Caco-2 (cell line): ENCODE results near the gene TM4SF20. TPM values are rescaled to one million over a fixed set of nuclear protein-coding genes. Genes with fewer than 3 reads are reported as not detected.
"Not testable (repeated sequence)": the region's sequence is repeated elsewhere in the genome, so short reads cannot be mapped to it uniquely, and the experiment has no call there.

ENCODE experiments used
- BruUV-seq: library from RNA; stranded (reverse); fragments of 400-500 nt; replicated peaks from 2 replicates; lab custom pipeline; 2021; lab: Mats Ljungman, UMichigan
- CTCF ChIA-PET: fragments of 300-600 bp; sonication (Branson Sonifier 250); formaldehyde crosslinking; loops from one replicate; lab custom pipeline; 2022; ENCODE audit warnings: antibody characterized with exemption; lab: Charles Lee
- POLR2A ChIA-PET: fragments of 300-600 bp; sonication (Branson Sonifier 250); formaldehyde crosslinking; loops from one replicate; lab custom pipeline; 2022; ENCODE audit warnings: antibody characterized with exemption; lab: Charles Lee
- DNase-seq, 2 experiments: peaks; one replicate each; pipeline versions ENCODE4 v3.0.0 to v3.0.0-alpha.2; 2020 to 2022
- H3K27me3 ChIP-seq: replicated peaks from 2 replicates; pipeline ENCODE4 v1.6.0; 2011; ENCODE audit warnings: low read length; ENCODE audit not compliant: control insufficient read depth, insufficient read depth
- H3K36me3 ChIP-seq: 2 replicates; pipeline ENCODE4 v1.5.1; 2011; ENCODE audit warnings: low read length; ENCODE audit not compliant: control insufficient read depth, insufficient read depth
- H3K4me1 ChIP-seq: fragments of 250-450 bp; sonication (Bioruptor Pico); 2 replicates; pipeline ENCODE4 v1.5.1; 2020; ENCODE audit warnings: mild to moderate bottlenecking
- H3K4me3 ChIP-seq: 2 replicates; pipeline ENCODE4 v1.5.1; 2011; ENCODE audit warnings: low read depth, mild to moderate bottlenecking, control low read depth, low read length
- H3K9me3 ChIP-seq: fragments of 250-450 bp; sonication (Bioruptor Pico); 2 replicates; pipeline ENCODE4 v1.5.1; 2020; ENCODE audit warnings: mild to moderate bottlenecking, moderate library complexity
- H3K27ac Mint-ChIP-seq: one replicate; pipeline ENCODE4 v1.8.0; 2022; ENCODE audit warnings: mixed read lengths; ENCODE audit not compliant: unreplicated experiment
- H3K27me3 Mint-ChIP-seq: one replicate; pipeline ENCODE4 v1.8.0; 2022; ENCODE audit warnings: mixed read lengths; ENCODE audit not compliant: insufficient read depth, unreplicated experiment
- H3K36me3 Mint-ChIP-seq: one replicate; pipeline ENCODE4 v1.8.0; 2022; ENCODE audit warnings: mild to moderate bottlenecking, mixed read lengths; ENCODE audit not compliant: insufficient read depth, unreplicated experiment
- H3K4me1 Mint-ChIP-seq: one replicate; pipeline ENCODE4 v1.8.0; 2022; ENCODE audit warnings: low read depth, mixed read lengths; ENCODE audit not compliant: unreplicated experiment
- H3K4me3 Mint-ChIP-seq: one replicate; pipeline ENCODE4 v1.8.0; 2022; ENCODE audit warnings: mild to moderate bottlenecking, moderate library complexity, mixed read lengths; ENCODE audit not compliant: unreplicated experiment
- H3K9me3 Mint-ChIP-seq: one replicate; pipeline ENCODE4 v1.8.0; 2022; ENCODE audit warnings: mixed read lengths; ENCODE audit not compliant: unreplicated experiment
- CTCF ChIP-seq, 2 experiments: fragments of 200-600 bp in 1 of 2; IDR thresholded peaks; 1 replicate in 1 of 2; 2 replicates in 1 of 2; pipeline versions ENCODE4 v1.5.1 to v1.8.0; 2011 to 2022; ENCODE audit warnings: antibody characterized with exemption in 1 of 2, control low read depth in 1 of 2, inconsistent platforms in 1 of 2, low read depth in 1 of 2, low read length in 1 of 2, mild to moderate bottlenecking in 1 of 2, moderate library complexity in 1 of 2; ENCODE audit not compliant: insufficient read depth in 1 of 2, severe bottlenecking in 1 of 2, unreplicated experiment in 1 of 2
- intact Hi-C: fragments of 100-400 bp; cut with micrococcal nuclease; formaldehyde crosslinking; loops from one replicate; pipeline ENCODE4 v1.10.0; 2022; ENCODE audit not compliant: unreplicated experiment
- total RNA-seq: library from RNA; stranded (reverse); gene quantifications from 2 replicates; pipeline ENCODE4 v1.2.3, GENCODE V29; 2022

TM4SF20 gene
- total RNA-seq, 1 experiment from 2014 or later, result 0.20 TPM

- DNase-seq, result no peak
- CTCF ChIA-PET, result no interaction called here
- H3K9me3 ChIP-seq, result no peaks in the 10 kb centered on the region
- Mint-ChIP-seq H3K9me3 (no peaks in the 10 kb centered on the region), H3K27me3 (no peaks in the 10 kb centered on the region), H3K36me3 (no peaks in the 10 kb centered on the region), H3K4me1 (peaks cover 14% of the 10 kb centered on the region), H3K4me3 (no peak overlapping the region), H3K27ac (no peak overlapping the region)
- POLR2A ChIA-PET, result no interaction called here
- intact Hi-C loops, result no loop called here
- H3K36me3 ChIP-seq, result no peaks in the 10 kb centered on the region
- H3K4me1 ChIP-seq, result peaks cover 13% of the 10 kb centered on the region
- H3K4me3 ChIP-seq, result no peak overlapping the region
- H3K27me3 ChIP-seq, result no peaks in the 10 kb centered on the region
- no TSS peak for BruUV-seq
- TF ChIP-seq CTCF (IDR thresholded peaks at IDR 0.05; ENCODE audit: insufficient read depth in 1 of 2, low read depth in 1 of 2, low read length in 1 of 2, severe bottlenecking in 1 of 2, unreplicated experiment in 1 of 2), result no peak
Observed at GRCh38 chr2:227389661-227390060, 10.6 kb upstream of the TM4SF20 start.

- Mint-ChIP-seq H3K36me3 (no peaks in the 10 kb centered on the region), H3K9me3 (no peaks in the 10 kb centered on the region), H3K27me3 (no peaks in the 10 kb centered on the region), H3K4me3 (no peak overlapping the region), H3K27ac (no peak overlapping the region), H3K4me1 (peaks cover 14% of the 10 kb centered on the region)
- Histone ChIP-seq H3K4me3 (no peak overlapping the region), H3K9me3 (no peaks in the 10 kb centered on the region), H3K36me3 (no peaks in the 10 kb centered on the region), H3K4me1 (peaks cover 17% of the 10 kb centered on the region), H3K27me3 (no peaks in the 10 kb centered on the region)
- ChIA-PET CTCF (no interaction called here), POLR2A (no interaction called here)
- no TSS peak for BruUV-seq
- TF ChIP-seq CTCF (IDR thresholded peaks at IDR 0.05; ENCODE audit: insufficient read depth in 1 of 2, low read depth in 1 of 2, low read length in 1 of 2, severe bottlenecking in 1 of 2, unreplicated experiment in 1 of 2), result no peak
- intact Hi-C loops, result no loop called here
- DNase-seq, result no peak
Observed at GRCh38 chr2:227389231-227389630, 10.1 kb upstream of the TM4SF20 start.

GRCh38 chr2:227388537-227389011 lies 9.5 kb upstream of the TM4SF20 start:
- no peak for TF ChIP-seq CTCF (IDR thresholded peaks at IDR 0.05; ENCODE audit: insufficient read depth in 1 of 2, low read depth in 1 of 2, low read length in 1 of 2, severe bottlenecking in 1 of 2, unreplicated experiment in 1 of 2)
- Mint-ChIP-seq H3K36me3 (no peaks in the 10 kb centered on the region), H3K9me3 (no peaks in the 10 kb centered on the region), H3K27me3 (no peaks in the 10 kb centered on the region), H3K4me3 (no peak overlapping the region), H3K27ac (no peak overlapping the region), H3K4me1 (peaks cover 14% of the 10 kb centered on the region)
- H3K4me1 ChIP-seq, result peaks cover 19% of the 10 kb centered on the region
- intact Hi-C loops, result no loop called here
- DNase-seq, result no peak
- POLR2A ChIA-PET, result no interaction called here
- no peaks in the 10 kb centered on the region for H3K36me3 ChIP-seq
- H3K9me3 ChIP-seq, result no peaks in the 10 kb centered on the region
- H3K27me3 ChIP-seq, result no peaks in the 10 kb centered on the region
- BruUV-seq, result no TSS peak
- CTCF ChIA-PET, result no interaction called here
- no peak overlapping the region for H3K4me3 ChIP-seq

- H3K27ac Mint-ChIP-seq, H3K9me3 Mint-ChIP-seq, H3K4me3 ChIP-seq, H3K27me3 Mint-ChIP-seq, H3K36me3 ChIP-seq, H3K9me3 ChIP-seq, intact Hi-C loops, CTCF ChIA-PET, H3K36me3 Mint-ChIP-seq, BruUV-seq, H3K27me3 ChIP-seq, H3K4me3 Mint-ChIP-seq, DNase-seq, POLR2A ChIA-PET: not testable (repeated sequence)
- H3K4me1 ChIP-seq, result peaks cover 19% of the 10 kb centered on the region
- peaks cover 14% of the 10 kb centered on the region for H3K4me1 Mint-ChIP-seq
Observed at GRCh38 chr2:227387583-227387982, 8.5 kb upstream of the TM4SF20 start, which contains the start of gene SCYGR1. TSS of gene SCYGR1 (minus strand) at chr2:227387949. CDS start at chr2:227387949, 0 bp downstream.
